H1 (cell line): Measurements from ENCODE around the gene RASL10A. TPM values are rescaled to one million over a fixed set of nuclear protein-coding genes. Genes with fewer than 3 reads are reported as not detected.

Experiments used
- CTCF ChIA-PET: fragments of 300-600 bp; sonication (Branson Sonifier 250); formaldehyde crosslinking; loops from one replicate; lab custom pipeline; 2021; ENCODE audit not compliant: partially characterized antibody; lab: Charles Lee
- POLR2A ChIA-PET: fragments of 300-600 bp; sonication (Branson Sonifier 250); formaldehyde crosslinking; loops from one replicate; lab custom pipeline; 2021; ENCODE audit warnings: inconsistent platforms; ENCODE audit not compliant: partially characterized antibody; lab: Charles Lee
- DNase-seq, 2 experiments: peaks; one replicate each; pipeline versions ENCODE4 v3.0.0 to v3.0.0-alpha.2; 2010 to 2022; ENCODE audit warnings: low spot score in 2 of 2, low read depth in 1 of 2, mixed read lengths in 1 of 2
- FAIRE-seq: peaks from 2 replicates; lab custom pipeline; 2011; peaks lifted over from hg19 to GRCh38; lab: Jason Lieb, UNC
- H2AFZ ChIP-seq: 2 replicates; pipeline ENCODE4 v1.8.1; 2012; ENCODE audit warnings: low read length, inconsistent platforms
- H2AK5ac ChIP-seq: 2 replicates; pipeline ENCODE4 v1.6.1; 2013; ENCODE audit warnings: low read depth, low read length
- H2BK120ac ChIP-seq: replicated peaks from 2 replicates; pipeline ENCODE3; 2013; ENCODE audit warnings: low read depth, low read length, inconsistent platforms
- H2BK12ac ChIP-seq: 2 replicates; pipeline ENCODE4 v1.6.1; 2013; ENCODE audit warnings: low read depth, low read length
- H2BK15ac ChIP-seq: 2 replicates; pipeline ENCODE4 v1.6.1; 2013; ENCODE audit warnings: low read length
- H2BK20ac ChIP-seq: 2 replicates; pipeline ENCODE4 v1.6.1; 2013; ENCODE audit warnings: low read length
- H2BK5ac ChIP-seq: 2 replicates; pipeline ENCODE4 v1.6.1; 2013; ENCODE audit warnings: low read depth, low read length
- H3K14ac ChIP-seq: 2 replicates; pipeline ENCODE4 v1.6.1; 2013; ENCODE audit warnings: inconsistent platforms; ENCODE audit not compliant: insufficient read length
- H3K18ac ChIP-seq: 2 replicates; pipeline ENCODE4 v1.6.1; 2013; ENCODE audit warnings: low read length; ENCODE audit errors: extremely low read depth
- H3K23ac ChIP-seq: 2 replicates; pipeline ENCODE4 v1.6.1; 2013; ENCODE audit warnings: inconsistent platforms; ENCODE audit not compliant: insufficient read length
- H3K23me2 ChIP-seq: 2 replicates; pipeline ENCODE4 v1.6.1; 2013; ENCODE audit warnings: low read depth, low read length
- H3K27ac ChIP-seq: 2 replicates; pipeline ENCODE4 v1.6.1; 2011; ENCODE audit warnings: low read depth, low read length, inconsistent platforms
- H3K27me3 ChIP-seq, 4 experiments: replicated peaks in 1 of 4; 1 replicate in 1 of 4; 2 replicates in 3 of 4; pipeline versions ENCODE4 v1.6.1 to v1.8.1; 2011 to 2013; ENCODE audit warnings: low read length in 3 of 4, mild to moderate bottlenecking in 3 of 4, inconsistent platforms in 2 of 4, mixed read lengths in 2 of 4, moderate library complexity in 1 of 4; ENCODE audit not compliant: control insufficient read depth in 3 of 4, insufficient read depth in 3 of 4; ENCODE audit errors: extremely low read depth in 1 of 4
- H3K36me3 ChIP-seq, 4 experiments: 2 replicates each; pipeline versions ENCODE4 v1.6.1 to v1.8.1; 2011 to 2013; ENCODE audit warnings: mild to moderate bottlenecking in 4 of 4, low read length in 3 of 4, moderate library complexity in 2 of 4, control low read depth in 1 of 4, inconsistent platforms in 1 of 4; ENCODE audit not compliant: insufficient read depth in 4 of 4, control insufficient read depth in 2 of 4
- H3K4ac ChIP-seq: replicated peaks from 2 replicates; pipeline ENCODE3; 2013; ENCODE audit warnings: low read length, low read depth, mixed read lengths, inconsistent platforms; ENCODE audit not compliant: insufficient read length
- H3K4me1 ChIP-seq, 4 experiments: replicated peaks in 1 of 4; 1 replicate in 1 of 4; 2 replicates in 3 of 4; pipeline versions ENCODE4 v1.6.1 to v1.8.1; 2011 to 2013; ENCODE audit warnings: low read length in 3 of 4, inconsistent platforms in 2 of 4, mixed read lengths in 1 of 4; ENCODE audit not compliant: insufficient read depth in 4 of 4, control insufficient read depth in 3 of 4
- H3K4me2 ChIP-seq, 2 experiments: 2 replicates each; pipeline versions ENCODE4 v1.6.1 to v1.8.1; 2011 to 2013; ENCODE audit warnings: low read depth in 2 of 2, low read length in 2 of 2, control low read depth in 1 of 2, inconsistent platforms in 1 of 2, mild to moderate bottlenecking in 1 of 2; ENCODE audit not compliant: insufficient read depth in 1 of 2
- H3K4me3 ChIP-seq, 4 experiments: fragments of 200-600, 300-600 bp in 1 of 4; sonication (generic), shearing (Covaris generic), sonication (Bioruptor Twin) in 1 of 4; 2 replicates each; pipeline versions ENCODE4 v1.5.1 to v1.8.1; 2011 to 2016; ENCODE audit warnings: low read length in 4 of 4, low read depth in 3 of 4, control low read depth in 2 of 4, inconsistent platforms in 2 of 4, mild to moderate bottlenecking in 2 of 4, mixed read lengths in 1 of 4, moderate library complexity in 1 of 4; ENCODE audit not compliant: insufficient read depth in 2 of 4; ENCODE audit errors: extremely low read depth in 1 of 4
- H3K56ac ChIP-seq: replicated peaks from 2 replicates; pipeline ENCODE3; 2013; ENCODE audit warnings: low read depth, mild to moderate bottlenecking, mixed read lengths, low read length, inconsistent platforms; ENCODE audit not compliant: insufficient read length
- H3K79me1 ChIP-seq: 2 replicates; pipeline ENCODE4 v1.6.1; 2013; ENCODE audit warnings: low read depth, low read length, control low read depth
- H3K79me2 ChIP-seq, 2 experiments: 2 replicates each; pipeline versions ENCODE4 v1.6.1 to v1.8.1; 2012 to 2013; ENCODE audit warnings: low read length in 2 of 2, mild to moderate bottlenecking in 2 of 2, inconsistent platforms in 1 of 2; ENCODE audit not compliant: insufficient read depth in 2 of 2, control insufficient read depth in 1 of 2
- H3K9ac ChIP-seq, 4 experiments: replicated peaks in 1 of 4; 1 replicate in 1 of 4; 2 replicates in 3 of 4; pipeline versions ENCODE4 v1.6.1 to v1.8.1; 2011 to 2013; ENCODE audit warnings: low read depth in 3 of 4, low read length in 3 of 4, control low read depth in 2 of 4, mild to moderate bottlenecking in 2 of 4, moderate library complexity in 2 of 4, inconsistent platforms in 1 of 4; ENCODE audit errors: extremely low read depth in 1 of 4
- H3K9me3 ChIP-seq, 2 experiments: 2 replicates each; pipeline versions ENCODE4 v1.6.1 to v1.8.1; 2012 to 2013; ENCODE audit warnings: mild to moderate bottlenecking in 2 of 2, moderate library complexity in 2 of 2, control low read depth in 1 of 2, inconsistent platforms in 1 of 2, low read depth in 1 of 2, low read length in 1 of 2, mixed read lengths in 1 of 2; ENCODE audit not compliant: insufficient read depth in 2 of 2
- H4K20me1 ChIP-seq, 2 experiments: replicated peaks in 1 of 2; 2 replicates each; pipeline versions ENCODE3 to v1.8.1; 2011 to 2013; ENCODE audit warnings: inconsistent platforms in 2 of 2, low read length in 2 of 2, mild to moderate bottlenecking in 1 of 2; ENCODE audit not compliant: insufficient read depth in 2 of 2, control insufficient read depth in 1 of 2
- H4K5ac ChIP-seq: 2 replicates; pipeline ENCODE4 v1.6.1; 2013; ENCODE audit warnings: low read length, low read depth, mixed read lengths, inconsistent platforms; ENCODE audit not compliant: insufficient read length
- H4K8ac ChIP-seq: 2 replicates; pipeline ENCODE4 v1.8.0; 2013; ENCODE audit warnings: mild to moderate bottlenecking, moderate library complexity, low read length, inconsistent platforms; ENCODE audit not compliant: insufficient read depth; ENCODE audit errors: extremely low read depth
- H4K91ac ChIP-seq: replicated peaks from 2 replicates; pipeline ENCODE3; 2013; ENCODE audit warnings: low read length, mixed read lengths, inconsistent platforms; ENCODE audit not compliant: insufficient read length
- ASH2L ChIP-seq: fragments of 200-600, 300-600 bp; sonication (generic); IDR thresholded peaks from one replicate; pipeline ENCODE4 v1.7.1; 2017; ENCODE audit warnings: low read length
- EP300 ChIP-seq, 2 experiments: IDR thresholded peaks; 1 replicate in 1 of 2; 2 replicates in 1 of 2; pipeline ENCODE4 v1.6.1; 2011 to 2012; ENCODE audit warnings: low read depth in 2 of 2, low read length in 2 of 2, mild to moderate bottlenecking in 2 of 2, borderline replicate concordance in 1 of 2, inconsistent platforms in 1 of 2, moderate library complexity in 1 of 2
- RBBP5 ChIP-seq: IDR thresholded peaks from 2 replicates; pipeline ENCODE4 v1.7.1; 2012; ENCODE audit warnings: low read depth, mild to moderate bottlenecking, inconsistent platforms, low read length, moderate library complexity, borderline replicate concordance
- SP2 ChIP-seq: IDR thresholded peaks from 2 replicates; pipeline ENCODE4 v1.6.1; 2012; ENCODE audit warnings: mild to moderate bottlenecking, low read length, inconsistent platforms
- WGBS, 2 experiments: shearing (Covaris generic) in 1 of 2; methylation state at CpG; one replicate each; pipeline versions ENCODE4 v1.1.6 to v1.1.7; 2013 to 2015; ENCODE audit warnings: low lambda C conversion rate in 2 of 2, mixed read lengths in 2 of 2, inconsistent platforms in 1 of 2, low coverage in 1 of 2, missing lambda C conversion rate in 1 of 2; ENCODE audit not compliant: insufficient replicate concordance in 2 of 2, insufficient coverage in 1 of 2, insufficient read length in 1 of 2; ENCODE audit errors: extremely low coverage in 1 of 2, missing lambda C conversion rate in 1 of 2; 5-methylcytosine and 5-hydroxymethylcytosine counted together
- polyA plus RNA-seq, 7 experiments: library from polyadenylated mRNA; depleted of rRNA in 3 of 7; stranded (reverse) in 5 of 7; unstranded in 2 of 7; fragments of >200 nt in 5 of 7; fragments of 200-250 nt in 2 of 7; gene quantifications; 1 replicate in 5 of 7; 2 replicates in 1 of 7; 4 replicates in 1 of 7; pipeline versions ENCODE4 v1.2.1 to v1.2.3, GENCODE V29; 2011 to 2013; ENCODE audit warnings: missing spikeins in 2 of 7, mixed read lengths in 2 of 7
- total RNA-seq: library from RNA; stranded (reverse); fragmentation: NEBNext Ultra II Directional; extraction: Animal tissue kit (Norgen Biotek cat#: 25700); gene quantifications from 2 replicates; pipeline ENCODE4 v1.2.1, GENCODE V29; 2021
- TF ChIP-seq, protein P1 (sequence below): IDR thresholded peaks from 2 replicates; pipeline ENCODE4 v1.6.1; 2012; ENCODE audit warnings: low read length, inconsistent platforms

The RASL10A gene
- total and polyA plus RNA-seq, 2 of the 8 experiments (the other 6 are each of a cell fraction or from before 2014, with no cell fraction given) = 1.1 to 1.5 TPM

DNA sequence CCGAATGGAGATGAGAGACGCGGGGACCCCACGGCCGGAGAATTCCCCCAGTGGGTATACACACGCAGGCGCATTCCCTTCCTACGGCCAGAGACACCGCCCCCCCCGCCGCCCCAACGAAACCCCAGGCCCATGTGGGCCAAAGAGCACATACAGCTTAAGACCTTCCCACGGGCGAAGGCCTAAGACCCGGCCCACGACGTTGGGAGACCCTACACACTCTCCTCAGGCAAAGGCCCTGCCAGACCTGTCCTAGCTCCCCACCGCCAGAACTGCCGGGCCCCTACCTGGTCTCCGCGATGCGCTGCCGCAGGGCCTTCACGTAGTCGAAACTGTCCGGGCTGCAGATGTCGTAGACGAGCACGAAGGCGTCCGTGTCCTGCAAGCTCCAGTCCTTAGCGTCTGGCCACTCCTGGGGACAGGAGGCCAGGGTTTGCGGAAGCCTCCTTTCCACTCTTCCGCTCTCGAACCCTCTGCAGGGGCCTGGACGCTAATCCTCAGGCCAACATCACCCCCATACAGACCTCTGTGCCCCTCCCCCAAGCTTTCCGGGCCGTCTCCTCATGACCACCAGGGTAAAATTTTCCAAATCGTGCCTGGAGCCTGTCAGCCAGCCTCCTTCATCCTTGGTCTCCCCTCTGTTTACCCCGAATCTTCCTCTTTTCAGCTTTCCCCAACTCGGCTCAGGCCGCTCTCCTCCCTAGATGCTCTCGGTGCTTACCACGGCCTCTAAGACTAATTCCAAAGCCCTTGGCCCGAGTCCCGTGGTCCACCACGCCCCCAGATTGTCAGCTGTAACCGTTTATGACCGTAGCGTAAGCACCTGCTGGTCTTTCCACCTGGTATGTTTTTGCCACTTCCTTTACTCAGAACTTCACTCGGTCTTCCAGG, 1.7 kb downstream of the RASL10A start:
- Histone ChIP-seq H2BK15ac (no peak overlapping the region), H3K14ac (no peak overlapping the region), H4K5ac (no peak overlapping the region), H3K27me3 (peaks cover 29 to 46% (median 43%) of the 10 kb centered on the region in 4 experiments), H2BK120ac (no peak overlapping the region), H2BK12ac (no peak overlapping the region), H3K4me1 (peaks cover 0 to 16% (median 9%) of the 10 kb centered on the region in 4 experiments; a peak in 6 of 7 replicates), H4K20me1 (peaks cover 6 to 13% of the 10 kb centered on the region in 2 experiments), H3K9me3 (peaks cover 7 to 8% of the 10 kb centered on the region in 2 experiments; a peak in 3 of 4 replicates), H3K4me2 (peak overlapping the region in 1 of 2 experiments; percentile 74; a peak in 1 of 4 replicates)
- POLR2A ChIA-PET = interaction anchor here (0.6 to 4.4 kb wide), 14 partner anchors 8 to 239 kb away, joined by 3 to 44 read pairs (median 4); partner anchors contain the start of genes GAS2L1, NEFH and THOC5
- CTCF ChIA-PET = interaction anchor here (0.6 to 4.1 kb wide), 20 partner anchors 8 to 785 kb away, joined by 3 to 41 read pairs (median 4); partner anchors contain the start of gene EMID1
- TF ChIP-seq SP2 (no peak), RBBP5 (no peak), EP300 (IDR thresholded peaks at IDR 0.05; ENCODE audit: borderline replicate concordance in 1 of 2, low read depth in 2 of 2, low read length in 2 of 2) (no peak), ASH2L (no peak)
- TF ChIP-seq, protein P1, sequence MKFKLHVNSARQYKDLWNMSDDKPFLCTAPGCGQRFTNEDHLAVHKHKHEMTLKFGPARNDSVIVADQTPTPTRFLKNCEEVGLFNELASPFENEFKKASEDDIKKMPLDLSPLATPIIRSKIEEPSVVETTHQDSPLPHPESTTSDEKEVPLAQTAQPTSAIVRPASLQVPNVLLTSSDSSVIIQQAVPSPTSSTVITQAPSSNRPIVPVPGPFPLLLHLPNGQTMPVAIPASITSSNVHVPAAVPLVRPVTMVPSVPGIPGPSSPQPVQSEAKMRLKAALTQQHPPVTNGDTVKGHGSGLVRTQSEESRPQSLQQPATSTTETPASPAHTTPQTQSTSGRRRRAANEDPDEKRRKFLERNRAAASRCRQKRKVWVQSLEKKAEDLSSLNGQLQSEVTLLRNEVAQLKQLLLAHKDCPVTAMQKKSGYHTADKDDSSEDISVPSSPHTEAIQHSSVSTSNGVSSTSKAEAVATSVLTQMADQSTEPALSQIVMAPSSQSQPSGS = no peak
- TF ChIP-seq, all 59 proteins: peak for 0
- 0 out of 2 replicates have a peak overlapping the region, but pooled peaks have one; percentile 9 for H2AK5ac ChIP-seq
- H2BK20ac ChIP-seq = no peak overlapping the region
- peaks cover 6% of the 10 kb centered on the region; the same call in 1 of the 2 replicates for H3K23me2 ChIP-seq
- H3K4me3 ChIP-seq = no peak overlapping the region
- peaks cover 0 to 12% (median 0%) of the 10 kb centered on the region in 4 experiments; a peak in 1 of 8 replicates for H3K36me3 ChIP-seq
- no peak overlapping the region for H3K4ac ChIP-seq
- H3K9ac ChIP-seq = no peak overlapping the region
- no peak overlapping the region for H3K18ac ChIP-seq
- no peak overlapping the region for H3K23ac ChIP-seq
- FAIRE-seq (no peak), DNase-seq (peak in 1 of 2 experiments; percentile 49)
- H3K79me1 ChIP-seq = no peaks in the 10 kb centered on the region
- H2AFZ ChIP-seq = no peak overlapping the region
- H3K27ac ChIP-seq = no peak overlapping the region
- no peak overlapping the region for H2BK5ac ChIP-seq
- WGBS, 2 experiments = 78% methylated on average over 42 of the region's 51 CpGs; no CpG with 5 or more reads in 1 of the 2 experiments
- no peak overlapping the region for H3K56ac ChIP-seq
- no peak overlapping the region for H4K91ac ChIP-seq
- H3K79me2 ChIP-seq = no peaks in the 10 kb centered on the region
- peak overlapping the region; percentile 63; the same call in 1 of the 2 replicates for H4K8ac ChIP-seq
